Subcutaneous adipose tissue (tissue), 4 donors: Measurements from ENCODE around the gene HBG2. TPM values are rescaled to one million over a fixed set of nuclear protein-coding genes. Genes with fewer than 3 reads are reported as not detected.

Experiments used
- CTCF ChIP-seq: fragments of 450-650 bp; IDR thresholded peaks from one replicate; pipeline ENCODE4 v1.5.1; 2016; ENCODE audit warnings: low read depth, mild to moderate bottlenecking, control low read depth, antibody characterized with exemption, moderate library complexity
- total RNA-seq, 4 donors: library from RNA; depleted of rRNA; stranded (reverse); fragments of >200 nt; gene quantifications; one replicate each; pipeline ENCODE4 v1.1.0, GENCODE V29; 2016

HBG2 gene
- total RNA-seq, 4 donors from 2014 or later = not detected

- no peak for TF ChIP-seq CTCF
These were observed 26.1 kb upstream of the HBG2 start for GRCh38 chr11:5280582-5281102.

- no peak for TF ChIP-seq CTCF
These were observed 25.0 kb upstream of the HBG2 start for GRCh38 chr11:5279471-5280090.

- no peak for TF ChIP-seq CTCF
These were observed 23.3 kb upstream of the HBG2 start for GRCh38 chr11:5277807-5278382.

DNA sequence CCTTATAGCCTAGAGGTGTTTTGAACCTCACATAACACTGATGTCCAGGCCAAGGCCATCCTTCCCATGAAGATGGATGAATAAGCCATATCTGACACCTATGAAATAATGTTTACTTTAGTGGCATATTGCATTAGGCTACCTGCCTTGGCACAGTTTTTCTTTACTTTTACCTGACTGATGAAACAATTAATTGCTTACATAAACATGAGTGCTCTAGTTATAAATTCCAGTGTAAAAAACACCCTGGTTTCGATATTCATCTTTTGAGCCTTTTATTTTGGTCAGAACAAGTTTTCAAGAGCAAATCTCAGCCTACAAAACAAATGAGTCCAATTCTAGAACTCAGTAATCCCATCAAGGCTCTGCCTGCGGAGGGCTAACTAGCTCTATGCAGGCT is 22.1 kb upstream of the HBG2 start:
- no peak for TF ChIP-seq CTCF

GRCh38 chr11:5275369-5276110 is 21.0 kb upstream of the HBG2 start:
- TF ChIP-seq CTCF = no peak

- no peak for TF ChIP-seq CTCF
These were observed 19.8 kb upstream of the HBG2 start for GRCh38 chr11:5274395-5274794.

DNA sequence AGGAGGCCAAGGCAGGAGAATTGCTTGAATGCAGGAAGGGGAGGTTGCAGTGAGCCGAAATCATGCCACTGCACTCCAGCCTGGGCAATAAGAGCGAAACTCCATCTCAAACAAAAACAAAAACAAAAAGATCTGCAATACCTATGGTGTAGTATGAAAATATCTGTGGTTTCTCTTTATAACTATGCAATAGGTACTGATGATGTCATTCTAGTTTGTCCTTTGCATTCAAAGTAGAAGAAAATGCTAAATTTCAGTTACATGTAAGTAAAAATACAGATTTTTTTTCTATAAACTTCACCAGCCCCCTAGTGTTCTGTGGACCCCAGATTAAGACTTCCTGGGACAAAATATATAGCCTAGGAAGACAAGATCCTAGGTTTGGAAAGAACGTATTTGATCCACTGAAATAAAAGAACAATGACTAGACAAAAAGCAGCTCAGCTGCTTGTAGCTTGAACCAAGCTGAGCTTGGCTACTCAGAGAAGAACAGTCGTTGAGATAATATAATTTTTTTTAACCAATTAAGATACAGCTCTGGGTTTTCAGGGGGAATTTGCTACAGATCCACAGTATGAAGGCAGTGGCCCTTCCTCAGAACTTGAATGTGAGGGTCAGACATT is 17.9 kb upstream of the HBG2 start:
- TF ChIP-seq CTCF = no peak
